Ovary (tissue), 3 donors: ENCODE data around the gene JADE3.

Experiments
- CTCF ChIP-seq, 3 donors: fragments of 450-650 bp in 2 of 3; fragments of 200-600 bp in 1 of 3; IDR thresholded peaks; one replicate each; pipeline versions ENCODE4 v1.5.1 to v1.8.0; 2016 to 2022; ENCODE audit warnings: antibody characterized with exemption in 3 of 3, mild to moderate bottlenecking in 1 of 3
- POLR2A ChIP-seq: fragments of 450-650 bp; IDR thresholded peaks from one replicate; pipeline ENCODE4 v1.6.1; 2017; ENCODE audit warnings: antibody characterized with exemption, mild to moderate bottlenecking, moderate library complexity
- donor health status: DM: no; HTN: no; CAD: no.

- TF ChIP-seq CTCF (IDR thresholded peaks at IDR 0.05) (no peak), POLR2A (no peak)
Measured at GRCh38 chrX:46991664-46992063, 79.4 kb downstream of the JADE3 start.
